ENCODE results near the gene PSMA5.
"Not testable (repeated sequence)": the region's sequence is repeated elsewhere in the genome, so short reads cannot be mapped to it uniquely, and the experiment has no call there.

Gene PSMA5

GRCh38 chr1:109391626-109392025 is 34.6 kb downstream of the PSMA5 start:
- no peak for DNase-seq

- no peak for DNase-seq
These were observed 35.1 kb downstream of the PSMA5 start for GRCh38 chr1:109391157-109391556.

- DNase-seq = no peak
These were observed 36.5 kb downstream of the PSMA5 start for GRCh38 chr1:109389638-109390341.

- no peak for DNase-seq
These were observed 37.2 kb downstream of the PSMA5 start for GRCh38 chr1:109388884-109389637.

- no peak for DNase-seq
These were observed 38.0 kb downstream of the PSMA5 start for GRCh38 chr1:109388208-109388711.

- DNase-seq = no peak
These were observed 40.1 kb downstream of the PSMA5 start for GRCh38 chr1:109386054-109386717.

GRCh38 chr1:109385417-109385816 is 40.8 kb downstream of the PSMA5 start:
- DNase-seq = no peak

GRCh38 chr1:109383854-109384253 is 42.4 kb downstream of the PSMA5 start:
- DNase-seq = no peak

- no peak for DNase-seq
These were observed 43.0 kb downstream of the PSMA5 start for GRCh38 chr1:109383087-109383779.

- DNase-seq = no peak
These were observed 44.7 kb downstream of the PSMA5 start for GRCh38 chr1:109381573-109381972.

GRCh38 chr1:109379907-109380306 is 46.3 kb downstream of the PSMA5 start:
- no peak for DNase-seq

- no peak for DNase-seq
These were observed 46.8 kb downstream of the PSMA5 start for GRCh38 chr1:109379422-109379821.

- DNase-seq = no peak
These were observed 48.5 kb downstream of the PSMA5 start for GRCh38 chr1:109377698-109378097.

- not testable (repeated sequence) for DNase-seq
These were observed 52.6 kb downstream of the PSMA5 start for GRCh38 chr1:109373696-109374095.

- DNase-seq = no peak
These were observed 53.1 kb downstream of the PSMA5 start for GRCh38 chr1:109373126-109373525.

GRCh38 chr1:109372281-109372680 is 54.0 kb downstream of the PSMA5 start:
- DNase-seq = no peak

- DNase-seq = no peak
These were observed 54.9 kb downstream of the PSMA5 start for GRCh38 chr1:109371341-109371739.

- DNase-seq = no peak
These were observed 55.4 kb downstream of the PSMA5 start for GRCh38 chr1:109370712-109371340.

GRCh38 chr1:109369167-109369746 is 57.0 kb downstream of the PSMA5 start:
- DNase-seq = no peak

GRCh38 chr1:109368464-109368863 is 57.8 kb downstream of the PSMA5 start:
- DNase-seq = no peak

- no peak for DNase-seq
These were observed 58.6 kb downstream of the PSMA5 start for GRCh38 chr1:109367626-109368025.

GRCh38 chr1:109365642-109366204 is 60.5 kb downstream of the PSMA5 start:
- no peak for DNase-seq
